Common myeloid progenitor, CD34-positive (primary cell): ENCODE data around the gene VRK1.
A peak's percentile ranks its signal among the peaks of the same experiment; 100 is the strongest.

Source experiments
- CTCF ChIA-PET: fragments of 350-600 bp; sonication (Branson Sonifier 250); formaldehyde crosslinking; loops from one replicate; lab custom pipeline; 2021; ENCODE audit warnings: antibody characterized with exemption; lab: Charles Lee
- POLR2A ChIA-PET: fragments of 350-600 bp; sonication (Branson Sonifier 250); formaldehyde crosslinking; loops from one replicate; lab custom pipeline; 2021; ENCODE audit warnings: antibody characterized with exemption; lab: Charles Lee
- DNase-seq, 3 donors: peaks; one replicate each; pipeline versions ENCODE4 v3.0.0 to v3.0.0-alpha.2; 2013
- H3K27ac ChIP-seq, 2 experiments: 1 replicate in 1 of 2; 2 replicates in 1 of 2; pipeline ENCODE4 v1.7.0; 2013; ENCODE audit warnings: inconsistent platforms in 2 of 2, low read length in 2 of 2, mild to moderate bottlenecking in 2 of 2, low read depth in 1 of 2, moderate library complexity in 1 of 2; ENCODE audit not compliant: severe bottlenecking in 2 of 2, insufficient read depth in 1 of 2, poor library complexity in 1 of 2
- H3K27me3 ChIP-seq, 5 experiments: replicated peaks in 2 of 5; 1 replicate in 3 of 5; 2 replicates in 2 of 5; pipeline versions ENCODE4 v1.6.1 to v1.7.0; 2013; ENCODE audit warnings: low read length in 4 of 5, mild to moderate bottlenecking in 2 of 5, moderate library complexity in 2 of 5, inconsistent platforms in 1 of 5; ENCODE audit not compliant: insufficient read depth in 5 of 5, control insufficient read depth in 4 of 5
- H3K36me3 ChIP-seq, 4 experiments: 1 replicate in 2 of 4; 2 replicates in 2 of 4; pipeline versions ENCODE4 v1.6.1 to v1.7.0; 2013; ENCODE audit warnings: low read length in 3 of 4, control low read depth in 1 of 4, mild to moderate bottlenecking in 1 of 4; ENCODE audit not compliant: control insufficient read depth in 4 of 4, insufficient read depth in 4 of 4
- H3K4me1 ChIP-seq, 4 experiments: 1 replicate in 3 of 4; 2 replicates in 1 of 4; pipeline versions ENCODE4 v1.6.1 to v1.7.1; 2013; ENCODE audit warnings: low read length in 3 of 4, mild to moderate bottlenecking in 3 of 4, control low read depth in 1 of 4, inconsistent platforms in 1 of 4, moderate library complexity in 1 of 4; ENCODE audit not compliant: control insufficient read depth in 4 of 4, insufficient read depth in 4 of 4; ENCODE audit errors: control extremely low read depth in 1 of 4
- H3K4me3 ChIP-seq, 7 experiments: 1 replicate in 4 of 7; 2 replicates in 3 of 7; pipeline versions ENCODE4 v1.5.1 to v1.7.0; 2013; ENCODE audit warnings: mild to moderate bottlenecking in 7 of 7, low read length in 6 of 7, moderate library complexity in 6 of 7, inconsistent platforms in 2 of 7, low read depth in 2 of 7, control low read depth in 1 of 7; ENCODE audit not compliant: insufficient read depth in 4 of 7, control insufficient read depth in 1 of 7; ENCODE audit errors: extremely low read depth in 1 of 7
- H3K9me3 ChIP-seq, 5 experiments: 1 replicate in 4 of 5; 2 replicates in 1 of 5; pipeline versions ENCODE4 v1.6.1 to v1.7.1; 2013; ENCODE audit warnings: low read length in 4 of 5, mild to moderate bottlenecking in 2 of 5, inconsistent platforms in 1 of 5, low read depth in 1 of 5, moderate library complexity in 1 of 5; ENCODE audit not compliant: control insufficient read depth in 4 of 5, insufficient read depth in 2 of 5; ENCODE audit errors: control extremely low read depth in 1 of 5
- WGBS: methylation state at CpG from one replicate; pipeline ENCODE4 v1.1.5; 2013; ENCODE audit not compliant: insufficient coverage; 5-methylcytosine and 5-hydroxymethylcytosine counted together

VRK1 gene

DNA sequence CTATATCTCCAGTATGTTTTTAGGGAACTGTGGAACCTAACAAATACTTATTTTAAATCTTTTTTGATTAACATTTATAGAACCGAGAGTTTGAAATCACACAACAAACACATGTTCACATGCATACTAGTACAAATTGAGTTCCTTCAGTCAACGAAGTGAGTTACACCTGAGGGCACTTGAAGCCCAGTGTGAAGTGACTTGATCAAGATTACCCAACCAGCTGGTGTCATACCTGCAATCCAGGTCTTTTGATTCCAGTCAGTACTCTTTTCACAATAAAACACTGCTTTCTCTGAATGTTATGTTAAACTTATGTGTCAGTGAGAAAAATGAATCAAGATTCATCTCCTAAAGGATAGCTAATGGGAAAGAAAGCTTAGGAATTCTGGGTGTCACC lies 35.2 kb downstream of the VRK1 start:
- POLR2A ChIA-PET: no interaction called here
- WGBS: 89% methylated on average over 1 of the region's 2 CpGs
- CTCF ChIA-PET: interaction anchor here (1.4 to 2.2 kb wide), 2 partner anchors 10 to 20 kb away, joined by 3 to 6 read pairs; no protein-coding TSS in a partner anchor
- no peaks in the 10 kb centered on the region for H3K4me1 ChIP-seq
- H3K27ac ChIP-seq: no peak overlapping the region
- no peak for DNase-seq
- H3K4me3 ChIP-seq: no peak overlapping the region
- H3K9me3 ChIP-seq: peaks cover 0 to 6% (median 2%) of the 10 kb centered on the region in 5 experiments
- H3K27me3 ChIP-seq: no peaks in the 10 kb centered on the region
- H3K36me3 ChIP-seq: peaks cover 0 to 38% (median 8%) of the 10 kb centered on the region in 4 experiments

DNA sequence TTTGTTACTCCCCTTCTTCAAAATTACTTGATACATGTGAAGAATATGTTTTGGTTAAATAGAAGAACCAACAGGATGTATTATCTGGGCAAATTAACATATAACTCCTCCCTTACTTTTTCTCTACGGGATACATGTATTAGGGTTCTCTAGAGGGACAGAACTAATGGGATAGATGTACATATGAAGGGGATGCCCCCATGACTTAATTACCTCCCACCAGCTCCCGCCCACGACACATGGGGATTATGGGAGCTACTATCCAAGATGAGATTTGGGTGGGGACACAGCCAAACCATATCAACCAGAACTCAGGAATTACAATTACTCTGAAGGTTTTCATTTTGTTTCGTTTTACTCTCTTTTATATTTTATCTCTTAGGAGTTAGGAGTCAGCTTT lies 41.3 kb downstream of the VRK1 start:
- Histone ChIP-seq H3K9me3 (no peaks in the 10 kb centered on the region), H3K27ac (no peak overlapping the region), H3K27me3 (no peaks in the 10 kb centered on the region), H3K36me3 (peaks cover 0 to 45% (median 11%) of the 10 kb centered on the region in 4 experiments), H3K4me1 (no peaks in the 10 kb centered on the region), H3K4me3 (no peak overlapping the region)
- no peak for DNase-seq
- WGBS: 100% methylated on average over 2 of the region's 4 CpGs
- CTCF ChIA-PET: no interaction called here
- POLR2A ChIA-PET: no interaction called here

DNA sequence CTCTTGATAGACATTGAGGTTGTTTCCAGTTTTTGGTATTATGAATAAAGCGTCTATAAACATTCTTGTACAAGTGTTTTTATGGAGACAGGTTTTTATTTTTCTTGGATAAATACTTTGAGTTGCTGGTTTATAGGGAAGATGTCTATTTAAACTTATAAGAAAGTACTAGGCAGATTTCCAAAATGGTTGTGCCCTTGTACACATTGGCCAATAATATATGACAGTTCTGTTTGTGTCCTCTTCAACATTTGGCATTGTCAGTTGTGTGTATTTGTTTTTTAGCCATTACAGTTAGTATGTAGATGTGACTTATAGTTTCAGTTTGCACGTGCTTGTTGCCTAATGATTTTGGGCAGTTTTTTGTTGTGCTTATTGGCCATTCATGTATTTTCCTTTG lies 42.1 kb downstream of the VRK1 start:
- no peaks in the 10 kb centered on the region for H3K9me3 ChIP-seq
- H3K4me3 ChIP-seq: no peak overlapping the region
- POLR2A ChIA-PET: no interaction called here
- peaks cover 0 to 40% (median 11%) of the 10 kb centered on the region in 4 experiments for H3K36me3 ChIP-seq
- WGBS: 100% methylated on average over 1 of the region's 2 CpGs
- H3K4me1 ChIP-seq: no peaks in the 10 kb centered on the region
- CTCF ChIA-PET: no interaction called here
- no peak for DNase-seq
- H3K27ac ChIP-seq: no peak overlapping the region
- no peaks in the 10 kb centered on the region for H3K27me3 ChIP-seq

DNA sequence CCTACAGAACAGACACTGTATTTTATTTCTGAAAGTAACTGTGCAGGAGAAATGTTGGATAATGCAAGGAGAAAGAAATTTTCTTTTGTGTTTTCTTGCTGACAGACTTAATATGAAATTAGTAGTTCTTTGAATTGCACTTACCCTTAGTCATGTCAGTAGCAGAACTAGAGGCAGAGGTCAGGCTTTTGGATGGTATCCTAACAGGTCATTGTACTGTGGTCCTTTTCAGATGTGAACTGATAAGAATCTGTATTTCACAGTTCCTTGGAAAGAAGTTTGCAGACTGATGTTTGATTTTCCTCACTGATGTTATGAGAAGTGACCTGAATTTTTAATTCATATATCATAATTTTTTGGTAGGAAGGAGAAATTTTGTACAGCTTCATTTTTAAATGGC lies 46.0 kb downstream of the VRK1 start:
- Histone ChIP-seq H3K36me3 (peaks cover 4 to 38% (median 12%) of the 10 kb centered on the region in 4 experiments), H3K27ac (no peak overlapping the region), H3K27me3 (no peaks in the 10 kb centered on the region), H3K9me3 (no peaks in the 10 kb centered on the region), H3K4me1 (peaks cover 0 to 3% (median 0%) of the 10 kb centered on the region in 4 experiments), H3K4me3 (no peak overlapping the region)
- POLR2A ChIA-PET: no interaction called here
- DNase-seq: no peak
- CTCF ChIA-PET: interaction anchor here (1.2 kb wide), 1 partner anchor 9 kb away, joined by 3 read pairs; no protein-coding TSS in a partner anchor

DNA sequence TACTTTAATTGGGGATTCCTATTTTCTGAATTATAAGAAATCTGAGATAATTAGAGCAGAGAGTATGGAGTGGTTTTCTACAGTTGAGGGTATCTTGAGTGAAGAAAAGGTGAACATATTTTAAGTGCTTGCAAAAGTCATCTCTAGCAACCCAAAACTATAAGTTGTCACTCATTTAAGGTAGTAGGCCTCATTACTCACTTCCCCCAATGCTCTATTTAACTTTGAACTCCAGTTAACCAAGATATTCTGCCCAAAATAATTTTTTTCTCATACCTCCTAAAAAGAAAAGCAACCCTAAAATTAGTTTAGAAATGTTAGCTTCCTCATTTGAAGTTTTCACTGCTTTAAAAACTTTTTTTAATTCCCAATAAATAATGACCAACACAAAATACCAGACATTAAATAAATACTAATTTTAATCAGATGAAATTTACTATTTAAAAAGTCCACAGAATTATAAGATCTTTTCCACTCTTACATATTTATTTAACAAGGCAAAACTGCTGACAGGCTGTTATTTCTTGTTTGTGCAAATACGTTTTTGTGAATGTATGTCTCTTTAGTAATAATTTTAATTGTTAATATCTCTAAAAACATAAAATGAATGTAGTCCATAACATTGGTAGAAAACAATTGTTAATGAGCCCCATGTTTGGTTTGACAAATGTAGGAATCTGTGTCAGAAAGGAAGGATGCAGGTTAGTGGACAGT lies 47.8 kb downstream of the VRK1 start:
- no peaks in the 10 kb centered on the region for H3K9me3 ChIP-seq
- no peak overlapping the region for H3K4me3 ChIP-seq
- no peak overlapping the region for H3K27ac ChIP-seq
- peaks cover 5 to 47% (median 12%) of the 10 kb centered on the region in 4 experiments for H3K36me3 ChIP-seq
- POLR2A ChIA-PET: no interaction called here
- CTCF ChIA-PET: no interaction called here
- no peak for DNase-seq
- no CpG with 5 or more reads among the region's 1 CpG for WGBS
- peaks cover 0 to 3% (median 0%) of the 10 kb centered on the region in 4 experiments for H3K4me1 ChIP-seq
- H3K27me3 ChIP-seq: no peaks in the 10 kb centered on the region

DNA sequence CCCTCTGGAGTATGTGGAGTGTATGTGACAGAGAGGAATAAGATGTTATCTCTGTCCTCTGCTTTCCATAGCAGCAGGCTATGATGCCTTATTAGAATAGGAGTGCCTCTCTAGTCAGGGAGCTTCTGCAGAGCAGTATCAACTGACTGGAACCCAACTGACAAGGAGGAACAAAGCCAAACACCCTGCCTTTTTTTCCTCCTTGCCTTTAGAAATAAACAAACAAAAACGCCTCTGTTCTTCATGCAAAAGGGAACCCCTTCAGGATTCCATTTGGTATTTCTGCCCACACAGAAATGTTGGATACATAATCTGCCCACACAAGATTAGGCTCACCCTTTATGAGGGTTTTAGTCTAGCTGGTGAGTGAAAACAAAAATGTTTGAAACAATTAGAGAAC lies 50.3 kb downstream of the VRK1 start:
- no peaks in the 10 kb centered on the region for H3K9me3 ChIP-seq
- peaks cover 2 to 37% (median 10%) of the 10 kb centered on the region in 4 experiments for H3K36me3 ChIP-seq
- DNase-seq: no peak
- no peak overlapping the region for H3K27ac ChIP-seq
- no peak overlapping the region for H3K4me3 ChIP-seq
- ChIA-PET CTCF (interaction anchor here (1.2 kb wide), 1 partner anchor 45 kb away, joined by 4 read pairs; no protein-coding TSS in a partner anchor), POLR2A (no interaction called here)
- no CpG with 5 or more reads among the region's 1 CpG for WGBS
- H3K27me3 ChIP-seq: no peaks in the 10 kb centered on the region
- peaks cover 0 to 3% (median 0%) of the 10 kb centered on the region in 4 experiments for H3K4me1 ChIP-seq

DNA sequence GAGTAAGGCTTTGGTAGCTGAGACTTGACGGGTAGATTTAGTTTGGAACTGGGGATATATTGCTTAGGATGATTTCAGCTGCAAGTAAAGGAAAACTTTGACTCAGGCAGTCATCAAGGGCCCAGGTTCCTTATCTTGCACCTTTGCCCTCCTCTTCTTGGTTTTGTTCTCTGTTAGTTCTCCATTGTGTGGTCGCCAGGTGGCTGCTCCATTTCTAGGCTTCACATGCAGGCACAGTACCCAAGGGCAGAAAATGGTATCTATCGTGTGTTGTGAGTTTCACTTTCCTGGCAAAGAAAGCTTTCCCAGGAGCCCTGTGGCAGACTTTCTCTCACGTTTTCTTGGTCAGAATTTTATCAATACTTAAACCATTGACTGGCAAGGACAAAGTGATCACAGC lies 50.8 kb downstream of the VRK1 start:
- ChIA-PET POLR2A (no interaction called here), CTCF (interaction anchor here (1.2 kb wide), 1 partner anchor 46 kb away, joined by 4 read pairs; no protein-coding TSS in a partner anchor)
- WGBS: 96% methylated on average over 3 of the region's 4 CpGs

More for the DNA sequence above, 50.8 kb downstream of the VRK1 start:
- DNase-seq: peak in 1 of 3 donors; percentile 10
- H3K4me1 ChIP-seq: peaks cover 0 to 3% (median 0%) of the 10 kb centered on the region in 4 experiments
- H3K27ac ChIP-seq: no peak overlapping the region
- no peak overlapping the region for H3K4me3 ChIP-seq
- no peaks in the 10 kb centered on the region for H3K27me3 ChIP-seq
- H3K9me3 ChIP-seq: no peaks in the 10 kb centered on the region
- H3K36me3 ChIP-seq: peaks cover 2 to 37% (median 10%) of the 10 kb centered on the region in 4 experiments
